Activated T-cell treated with anti-CD3 and anti-CD28 coated beads for 48 hours (primary cell): ENCODE data around the gene EFHC1.
"Not testable (repeated sequence)": the region's sequence is repeated elsewhere in the genome, so short reads cannot be mapped to it uniquely, and the experiment has no call there.

ENCODE experiments used
- DNase-seq: peaks from one replicate; pipeline ENCODE4 v3.0.0-alpha.2; 2020; ENCODE audit warnings: low read depth

The EFHC1 gene

GRCh38 chr6:52419809-52420667 lies at the start of gene EFHC1:
Gene EFHC1 (plus strand): TSS chr6:52420342. CDS start chr6:52420411, 69 bp downstream.
- DNase-seq, result peak; percentile 99

DNA sequence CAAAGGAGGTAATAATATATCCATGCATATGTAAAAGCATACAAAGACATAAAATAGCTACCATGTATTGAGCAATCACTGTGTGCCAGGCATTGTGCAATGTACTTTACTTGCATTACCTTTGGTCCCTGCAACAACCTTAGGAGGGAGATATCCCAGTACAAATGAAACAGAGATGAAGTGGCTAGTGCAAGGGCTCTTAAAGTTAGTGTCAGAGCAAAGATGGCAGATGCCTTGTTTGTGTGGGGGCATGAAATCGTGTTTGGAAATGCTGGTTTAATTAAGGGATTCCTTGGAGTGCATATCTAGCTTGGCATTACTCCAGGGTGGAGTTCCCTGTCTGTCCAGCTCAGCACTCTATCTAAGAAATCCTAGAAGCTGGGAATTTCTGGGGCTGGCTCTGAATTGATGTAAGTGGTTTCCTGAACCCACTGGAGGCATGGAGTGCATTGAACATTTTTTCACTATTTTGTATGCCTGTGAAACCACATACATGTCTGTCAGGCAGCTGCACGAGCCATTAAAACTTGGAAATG lies 48.4 kb upstream of the EFHC1 start:
- no peak for DNase-seq

- DNase-seq, result no peak
Measured at GRCh38 chr6:52373151-52373690, 46.9 kb upstream of the EFHC1 start.

- DNase-seq, result no peak
Measured at GRCh38 chr6:52374247-52374646, 45.9 kb upstream of the EFHC1 start.

- DNase-seq, result no peak
Measured at GRCh38 chr6:52375780-52376556, 44.2 kb upstream of the EFHC1 start.

DNA sequence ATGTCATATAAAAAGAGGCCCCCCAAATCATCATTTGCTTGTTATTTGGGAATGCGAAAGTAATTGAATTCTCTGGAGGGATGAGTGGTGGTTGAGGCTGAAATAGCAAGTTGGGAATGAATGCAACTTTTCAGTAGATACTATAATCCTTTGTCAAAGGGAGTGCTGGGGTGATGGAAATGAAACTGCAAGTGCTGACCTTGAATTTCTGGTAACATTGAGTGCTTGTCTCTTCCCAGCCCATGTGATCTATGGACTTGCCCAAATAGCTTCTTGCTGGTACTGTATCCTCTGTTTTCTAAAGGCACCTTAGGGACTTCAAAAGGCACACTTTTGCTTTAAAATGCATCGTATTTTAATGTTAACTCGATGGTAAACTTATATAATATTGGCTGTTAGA lies 43.4 kb upstream of the EFHC1 start:
- no peak for DNase-seq

DNA sequence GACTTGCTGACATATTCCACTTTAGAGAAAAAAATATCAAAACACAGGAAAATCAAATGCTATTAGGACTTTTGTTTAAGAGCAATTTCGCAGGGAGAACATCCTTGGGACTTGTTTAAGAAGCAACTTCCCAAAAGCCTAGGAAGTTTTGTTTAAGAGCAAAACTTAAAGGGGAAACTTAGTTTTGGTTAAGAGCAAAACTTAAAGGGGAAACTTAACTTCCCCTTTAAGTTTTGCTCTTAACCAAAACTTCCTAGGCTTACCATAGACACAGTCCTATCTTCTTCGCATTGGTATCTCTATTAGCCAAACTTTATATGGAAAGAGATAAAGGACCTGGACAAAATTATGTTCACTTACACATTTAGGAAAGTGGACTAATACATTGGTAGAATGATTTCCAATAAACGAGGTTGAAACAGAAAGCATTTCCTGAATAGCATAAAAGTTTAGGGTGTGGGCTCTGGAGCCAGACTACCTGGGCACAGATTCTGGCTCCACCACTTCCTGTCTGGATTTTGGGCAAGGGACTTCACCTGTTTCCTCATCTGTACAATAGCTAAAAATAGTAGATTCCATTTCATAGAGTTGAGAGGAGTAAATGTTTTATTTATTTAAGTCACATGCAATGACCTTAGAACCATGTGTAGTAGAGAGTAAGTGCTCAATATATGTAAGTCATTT lies 42.5 kb upstream of the EFHC1 start:
- DNase-seq, result no peak

- DNase-seq, result no peak
Measured at GRCh38 chr6:52381249-52381648, 38.9 kb upstream of the EFHC1 start.

- no peak for DNase-seq
Measured at GRCh38 chr6:52384145-52384766, 35.9 kb upstream of the EFHC1 start.

GRCh38 chr6:52385074-52385473 lies 35.1 kb upstream of the EFHC1 start:
- DNase-seq, result no peak

GRCh38 chr6:52388119-52388518 lies 32.0 kb upstream of the EFHC1 start:
- not testable (repeated sequence) for DNase-seq

DNA sequence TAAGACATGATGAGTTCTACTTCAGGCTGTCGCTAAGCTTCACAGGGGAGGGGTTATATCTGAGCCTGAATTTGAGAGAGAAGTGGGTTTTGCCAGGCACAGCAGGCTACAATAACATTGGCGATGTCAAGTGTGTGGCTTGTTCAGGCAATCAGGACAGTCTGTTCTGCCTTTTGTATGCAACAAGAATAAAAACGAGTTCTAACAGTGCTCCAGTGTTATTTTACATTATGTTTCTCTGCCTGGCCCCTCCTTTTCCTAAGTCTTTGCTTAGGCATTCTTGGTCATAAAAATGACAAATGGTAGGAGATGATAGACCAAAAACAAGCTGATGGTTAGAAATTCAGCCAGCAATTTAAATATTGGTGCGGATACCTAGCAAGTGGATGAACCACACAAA lies 31.4 kb upstream of the EFHC1 start:
- no peak for DNase-seq

- DNase-seq, result no peak
Measured at GRCh38 chr6:52389264-52389625, 30.9 kb upstream of the EFHC1 start.

DNA sequence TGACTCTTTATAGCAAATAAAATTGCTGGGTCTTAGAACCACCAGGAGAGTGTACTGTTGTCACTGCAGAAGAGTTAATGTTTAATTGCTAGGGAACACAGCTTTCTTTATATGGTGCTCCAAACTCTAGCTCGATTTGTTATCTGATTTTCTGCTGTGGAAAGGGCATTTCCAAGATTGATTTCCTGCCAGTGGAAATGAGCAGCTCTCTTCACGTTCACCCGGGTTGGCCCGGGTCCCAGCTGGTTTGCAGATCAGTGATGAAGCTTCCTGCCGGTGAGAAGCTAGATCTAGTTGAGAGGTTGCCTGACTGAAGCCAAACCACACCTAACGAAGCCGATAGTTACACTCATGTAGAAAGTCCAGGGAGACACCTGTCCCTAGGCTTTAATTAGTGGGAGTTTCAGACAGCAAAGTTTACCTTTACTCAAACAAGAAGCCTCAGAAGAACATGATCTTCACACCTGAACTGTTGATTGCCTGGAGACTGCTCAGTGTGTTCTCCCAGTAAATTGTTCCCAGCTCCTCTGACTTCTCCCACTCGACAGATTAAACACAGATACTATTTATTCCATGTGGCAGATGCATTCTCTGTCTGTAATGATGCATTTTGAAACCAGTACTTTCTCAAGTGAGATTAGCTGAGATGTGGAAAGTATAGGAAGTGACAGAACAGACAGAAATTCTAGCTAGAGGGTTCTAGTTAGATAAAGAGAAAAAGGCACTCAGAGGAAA lies 30.3 kb upstream of the EFHC1 start:
- DNase-seq, result peak; percentile 53

DNA sequence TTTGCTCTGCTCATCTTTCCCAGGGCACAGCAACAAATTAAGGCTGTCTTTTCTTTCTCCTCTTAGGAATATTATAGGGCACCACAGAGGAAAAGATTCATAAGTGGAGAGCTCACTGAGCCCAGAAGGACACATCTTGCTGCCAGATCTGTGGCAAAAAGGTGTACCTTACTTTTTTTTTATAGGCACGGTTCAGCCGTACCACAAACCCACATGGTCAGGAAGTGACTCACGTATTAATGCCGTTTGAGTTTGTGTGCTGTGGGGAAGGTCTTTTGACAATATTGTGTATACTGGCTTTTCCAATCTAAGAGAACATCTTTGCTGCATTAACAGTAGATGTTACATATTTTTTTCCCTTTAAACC lies 29.8 kb upstream of the EFHC1 start:
- DNase-seq, result no peak

- no peak for DNase-seq
Measured at GRCh38 chr6:52391599-52391998, 28.5 kb upstream of the EFHC1 start.

- no peak for DNase-seq
Measured at GRCh38 chr6:52392944-52393343, 27.2 kb upstream of the EFHC1 start.

- DNase-seq, result no peak
Measured at GRCh38 chr6:52393780-52394179, 26.4 kb upstream of the EFHC1 start.

- DNase-seq, result no peak
Measured at GRCh38 chr6:52394251-52394666, 25.9 kb upstream of the EFHC1 start.

- no peak for DNase-seq
Measured at GRCh38 chr6:52395969-52396368, 24.2 kb upstream of the EFHC1 start.
